Astrocyte (in vitro differentiated cells and primary cell): ENCODE measurements around the gene GRIP1. TPM values are rescaled to one million over a fixed set of nuclear protein-coding genes. Genes with fewer than 3 reads are reported as not detected.

Source experiments
- DNase-seq: peaks from one replicate; pipeline ENCODE4 v3.0.0-alpha.2; 2010; ENCODE audit warnings: low read depth
- FAIRE-seq: peaks from 2 replicates; lab custom pipeline; 2011; peaks lifted over from hg19 to GRCh38; lab: Jason Lieb, UNC
- H2AFZ ChIP-seq: 2 replicates; pipeline ENCODE4 v1.6.0; 2012; ENCODE audit warnings: low read depth, low read length, inconsistent platforms
- H3K27ac ChIP-seq: 2 replicates; pipeline ENCODE4 v1.5.1; 2011; ENCODE audit warnings: low read depth, low read length, inconsistent platforms
- H3K27me3 ChIP-seq: 2 replicates; pipeline ENCODE4 v1.6.0; 2011; ENCODE audit warnings: low read length, inconsistent platforms; ENCODE audit not compliant: insufficient read depth
- H3K36me3 ChIP-seq: 2 replicates; pipeline ENCODE4 v1.5.1; 2011; ENCODE audit warnings: low read length, inconsistent platforms; ENCODE audit not compliant: insufficient read depth
- H3K4me1 ChIP-seq: 2 replicates; pipeline ENCODE4 v1.5.1; 2011; ENCODE audit warnings: low read length, inconsistent platforms; ENCODE audit not compliant: insufficient read depth
- H3K4me2 ChIP-seq: 2 replicates; pipeline ENCODE4 v1.6.0; 2012; ENCODE audit warnings: low read length, inconsistent platforms
- H3K4me3 ChIP-seq: 2 replicates; pipeline ENCODE4 v1.5.1; 2011; ENCODE audit warnings: low read depth, mild to moderate bottlenecking, low read length, inconsistent platforms; ENCODE audit not compliant: insufficient read depth
- H3K79me2 ChIP-seq: 2 replicates; pipeline ENCODE4 v1.6.0; 2012; ENCODE audit warnings: mild to moderate bottlenecking, low read length, inconsistent platforms; ENCODE audit not compliant: insufficient read depth
- H3K9ac ChIP-seq: 2 replicates; pipeline ENCODE4 v1.6.0; 2012; ENCODE audit warnings: mild to moderate bottlenecking, low read length, inconsistent platforms
- H3K9me3 ChIP-seq: 2 replicates; pipeline ENCODE4 v1.5.1; 2012; ENCODE audit warnings: low read depth, mild to moderate bottlenecking, low read length, inconsistent platforms; ENCODE audit not compliant: insufficient read depth
- H4K20me1 ChIP-seq: 2 replicates; pipeline ENCODE4 v1.6.0; 2012; ENCODE audit warnings: low read length, inconsistent platforms; ENCODE audit not compliant: insufficient read depth
- H3K27ac Mint-ChIP-seq: one replicate; pipeline ENCODE4 v1.8.0; 2021; ENCODE audit warnings: mild to moderate bottlenecking, mixed read lengths; ENCODE audit not compliant: unreplicated experiment
- H3K27me3 Mint-ChIP-seq: one replicate; pipeline ENCODE4 v1.8.0; 2021; ENCODE audit warnings: low read depth, mixed read lengths; ENCODE audit not compliant: unreplicated experiment
- H3K36me3 Mint-ChIP-seq: one replicate; pipeline ENCODE4 v1.8.0; 2021; ENCODE audit warnings: low read depth, mixed read lengths; ENCODE audit not compliant: unreplicated experiment
- H3K4me1 Mint-ChIP-seq: one replicate; pipeline ENCODE4 v1.8.0; 2021; ENCODE audit warnings: low read depth, mixed read lengths; ENCODE audit not compliant: unreplicated experiment
- H3K4me3 Mint-ChIP-seq: one replicate; pipeline ENCODE4 v1.8.0; 2021; ENCODE audit warnings: mild to moderate bottlenecking, moderate library complexity, mixed read lengths; ENCODE audit not compliant: unreplicated experiment
- H3K9me3 Mint-ChIP-seq: one replicate; pipeline ENCODE4 v1.8.0; 2021; ENCODE audit warnings: mild to moderate bottlenecking, mixed read lengths; ENCODE audit not compliant: unreplicated experiment
- EZH2 ChIP-seq: IDR thresholded peaks from 2 replicates; pipeline ENCODE4 v1.6.1; 2012; ENCODE audit warnings: mild to moderate bottlenecking, low read length, inconsistent platforms; ENCODE audit not compliant: insufficient read depth
- total RNA-seq: library from RNA; stranded (reverse); gene quantifications from 2 replicates; pipeline ENCODE4 v1.2.1, GENCODE V29; 2021
- TF ChIP-seq, protein P1 (sequence below): IDR thresholded peaks from 2 replicates; pipeline ENCODE4 v1.5.1; 2011; ENCODE audit warnings: low read depth, mild to moderate bottlenecking, inconsistent platforms, low read length, moderate library complexity; ENCODE audit not compliant: insufficient read depth

GRIP1 gene
- total RNA-seq, 1 donor from 2014 or later, result 16.7 TPM

DNA sequence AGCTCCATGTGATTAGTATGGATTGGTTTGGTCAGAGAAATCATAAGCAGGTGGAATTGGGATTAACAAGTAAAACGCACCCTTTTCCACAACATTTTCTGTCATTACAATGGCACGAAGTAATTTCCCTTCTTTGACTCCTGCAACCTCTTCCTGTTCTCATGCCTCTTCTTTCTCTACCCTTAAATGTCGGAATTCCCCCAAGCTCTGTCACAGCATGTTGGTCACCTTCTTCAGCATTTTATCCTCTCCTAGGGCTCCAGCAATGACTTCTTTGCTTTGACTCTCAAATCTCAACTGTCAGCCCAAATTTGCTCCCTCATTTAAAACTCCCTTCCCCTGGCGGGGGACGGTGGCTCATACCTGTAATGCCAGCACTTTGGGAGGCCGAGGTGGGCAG, 5.3 kb upstream of the GRIP1 start:
- FAIRE-seq (no peak), DNase-seq (no peak)
- Histone ChIP-seq H3K9me3 (no peaks in the 10 kb centered on the region), H3K36me3 (no peaks in the 10 kb centered on the region), H3K27me3 (peaks cover 5% of the 10 kb centered on the region), H2AFZ (no peak overlapping the region), H3K27ac (no peak overlapping the region), H3K4me2 (no peak overlapping the region), H3K4me3 (no peak overlapping the region), H4K20me1 (no peaks in the 10 kb centered on the region), H3K79me2 (no peaks in the 10 kb centered on the region), H3K4me1 (no peaks in the 10 kb centered on the region), H3K9ac (no peak overlapping the region)
- TF ChIP-seq EZH2, result no peak
- Mint-ChIP-seq H3K27me3 (no peaks in the 10 kb centered on the region), H3K4me1 (peaks cover 2% of the 10 kb centered on the region), H3K9me3 (peaks cover 1% of the 10 kb centered on the region), H3K4me3 (no peak overlapping the region), H3K36me3 (no peaks in the 10 kb centered on the region), H3K27ac (no peak overlapping the region)

DNA sequence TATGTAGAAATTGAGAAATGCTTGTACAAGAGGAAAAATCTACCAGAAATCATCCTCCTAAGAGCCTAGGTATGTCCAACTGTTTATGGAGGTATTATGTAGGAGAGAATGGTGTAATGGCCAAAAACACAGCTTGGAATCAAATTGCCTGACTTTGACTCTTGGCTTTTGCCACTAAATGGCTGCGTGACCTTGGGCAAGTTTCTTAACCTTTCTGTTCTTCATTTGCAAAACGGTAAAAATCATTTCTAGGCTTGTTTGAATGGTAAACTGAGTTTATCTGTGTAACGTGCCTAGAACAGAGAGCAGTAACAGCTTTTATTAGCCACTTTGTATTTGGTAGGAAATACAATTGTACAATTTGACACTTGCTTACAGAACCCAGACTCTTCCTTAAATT, 4.9 kb upstream of the GRIP1 start:
- no peak overlapping the region for H3K27ac Mint-ChIP-seq
- H3K9me3 Mint-ChIP-seq, result peaks cover 1% of the 10 kb centered on the region
- Histone ChIP-seq H3K36me3 (no peaks in the 10 kb centered on the region), H3K9me3 (no peaks in the 10 kb centered on the region), H2AFZ (no peak overlapping the region), H3K27me3 (peaks cover 5% of the 10 kb centered on the region), H3K79me2 (no peaks in the 10 kb centered on the region), H3K4me3 (no peak overlapping the region), H3K27ac (no peak overlapping the region), H4K20me1 (no peaks in the 10 kb centered on the region), H3K4me2 (no peak overlapping the region), H3K9ac (no peak overlapping the region), H3K4me1 (peaks cover 4% of the 10 kb centered on the region)
- FAIRE-seq, result no peak
- DNase-seq, result no peak
- H3K27me3 Mint-ChIP-seq, result no peaks in the 10 kb centered on the region
- no peak overlapping the region for H3K4me3 Mint-ChIP-seq
- no peaks in the 10 kb centered on the region for H3K36me3 Mint-ChIP-seq
- peaks cover 6% of the 10 kb centered on the region for H3K4me1 Mint-ChIP-seq
- TF ChIP-seq EZH2, result no peak
- TF ChIP-seq, protein P1, sequence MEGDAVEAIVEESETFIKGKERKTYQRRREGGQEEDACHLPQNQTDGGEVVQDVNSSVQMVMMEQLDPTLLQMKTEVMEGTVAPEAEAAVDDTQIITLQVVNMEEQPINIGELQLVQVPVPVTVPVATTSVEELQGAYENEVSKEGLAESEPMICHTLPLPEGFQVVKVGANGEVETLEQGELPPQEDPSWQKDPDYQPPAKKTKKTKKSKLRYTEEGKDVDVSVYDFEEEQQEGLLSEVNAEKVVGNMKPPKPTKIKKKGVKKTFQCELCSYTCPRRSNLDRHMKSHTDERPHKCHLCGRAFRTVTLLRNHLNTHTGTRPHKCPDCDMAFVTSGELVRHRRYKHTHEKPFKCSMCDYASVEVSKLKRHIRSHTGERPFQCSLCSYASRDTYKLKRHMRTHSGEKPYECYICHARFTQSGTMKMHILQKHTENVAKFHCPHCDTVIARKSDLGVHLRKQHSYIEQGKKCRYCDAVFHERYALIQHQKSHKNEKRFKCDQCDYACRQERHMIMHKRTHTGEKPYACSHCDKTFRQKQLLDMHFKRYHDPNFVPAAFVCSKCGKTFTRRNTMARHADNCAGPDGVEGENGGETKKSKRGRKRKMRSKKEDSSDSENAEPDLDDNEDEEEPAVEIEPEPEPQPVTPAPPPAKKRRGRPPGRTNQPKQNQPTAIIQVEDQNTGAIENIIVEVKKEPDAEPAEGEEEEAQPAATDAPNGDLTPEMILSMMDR, result no peak

DNA sequence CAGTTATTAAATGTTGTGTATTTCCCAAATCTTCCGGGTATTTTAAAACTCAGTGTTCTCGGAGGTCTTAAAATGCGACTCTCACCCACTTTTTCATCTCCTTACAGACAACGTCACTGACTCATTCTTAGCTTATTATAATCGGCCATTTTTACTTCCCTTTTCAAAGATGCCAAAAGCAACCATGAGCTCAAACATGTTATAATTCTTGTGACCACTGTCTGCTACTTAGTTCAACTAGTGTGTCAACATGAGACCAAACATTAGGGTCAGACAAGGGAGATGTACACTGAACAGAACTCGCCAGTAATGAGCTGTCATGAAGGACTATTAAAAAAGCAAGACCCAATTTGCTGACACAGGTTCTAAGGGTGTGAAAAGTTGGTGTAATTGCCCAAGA, 4.2 kb upstream of the GRIP1 start:
- Mint-ChIP-seq H3K27ac (no peak overlapping the region), H3K4me1 (peaks cover 12% of the 10 kb centered on the region), H3K9me3 (peaks cover 1% of the 10 kb centered on the region), H3K36me3 (no peaks in the 10 kb centered on the region), H3K4me3 (no peak overlapping the region), H3K27me3 (no peaks in the 10 kb centered on the region)
- H2AFZ ChIP-seq, result no peak overlapping the region
- H3K4me1 ChIP-seq, result peaks cover 7% of the 10 kb centered on the region
- H3K36me3 ChIP-seq, result no peaks in the 10 kb centered on the region
- no peak for FAIRE-seq
- no peak overlapping the region for H3K4me2 ChIP-seq
- no peak overlapping the region for H3K4me3 ChIP-seq
- DNase-seq, result no peak
- no peak for TF ChIP-seq EZH2
- TF ChIP-seq, protein P1, result no peak
- no peaks in the 10 kb centered on the region for H3K79me2 ChIP-seq
- no peak overlapping the region for H3K27ac ChIP-seq
- H3K9ac ChIP-seq, result no peak overlapping the region
- peaks cover 5% of the 10 kb centered on the region for H3K27me3 ChIP-seq
- no peaks in the 10 kb centered on the region for H3K9me3 ChIP-seq
- no peaks in the 10 kb centered on the region for H4K20me1 ChIP-seq
